Measurements from ENCODE around the gene TNN.

The TNN gene

GRCh38 chr1:175145899-175146528 is 78.4 kb downstream of the TNN start:
- no peaks in the 10 kb centered on the region for H3K36me3 ChIP-seq (ENCODE audit: control insufficient read depth, insufficient read depth, low read length)
- no peaks in the 10 kb centered on the region for H3K4me1 ChIP-seq (ENCODE audit: control insufficient read depth, insufficient read depth, low read length)
- no peak overlapping the region for H3K9ac ChIP-seq (ENCODE audit: low read length)
- no peak overlapping the region for H3K27ac ChIP-seq (ENCODE audit: low read depth, low read length)
- H3K27me3 ChIP-seq (ENCODE audit: control insufficient read depth, insufficient read depth, low read length), result no peaks in the 10 kb centered on the region
- no peak overlapping the region for H3K4me3 ChIP-seq (ENCODE audit: low read length)

- no peak overlapping the region for H3K9ac ChIP-seq (ENCODE audit: low read length)
- H3K36me3 ChIP-seq (ENCODE audit: control insufficient read depth, insufficient read depth, low read length), result no peaks in the 10 kb centered on the region
- no peak overlapping the region for H3K4me3 ChIP-seq (ENCODE audit: low read length)
- H3K4me1 ChIP-seq (ENCODE audit: control insufficient read depth, insufficient read depth, low read length), result no peaks in the 10 kb centered on the region
- H3K27ac ChIP-seq (ENCODE audit: low read depth, low read length), result no peak overlapping the region
- no peaks in the 10 kb centered on the region for H3K27me3 ChIP-seq (ENCODE audit: control insufficient read depth, insufficient read depth, low read length)
Measured at GRCh38 chr1:175146529-175147213, 79.0 kb downstream of the TNN start.

GRCh38 chr1:175147569-175147968 is 79.9 kb downstream of the TNN start:
- Histone ChIP-seq H3K9ac (ENCODE audit: low read length) (no peak overlapping the region), H3K4me3 (ENCODE audit: low read length) (no peak overlapping the region), H3K27me3 (ENCODE audit: control insufficient read depth, insufficient read depth, low read length) (no peaks in the 10 kb centered on the region), H3K36me3 (ENCODE audit: control insufficient read depth, insufficient read depth, low read length) (no peaks in the 10 kb centered on the region), H3K27ac (ENCODE audit: low read depth, low read length) (no peak overlapping the region), H3K4me1 (ENCODE audit: control insufficient read depth, insufficient read depth, low read length) (no peaks in the 10 kb centered on the region)

- no peak overlapping the region for H3K9ac ChIP-seq (ENCODE audit: low read length)
- no peaks in the 10 kb centered on the region for H3K27me3 ChIP-seq (ENCODE audit: control insufficient read depth, insufficient read depth, low read length)
Measured at GRCh38 chr1:175148068-175148467, 80.4 kb downstream of the TNN start.

GRCh38 chr1:175150596-175151319 is 83.1 kb downstream of the TNN start:
- Histone ChIP-seq H3K36me3 (ENCODE audit: control insufficient read depth, insufficient read depth, low read length) (no peaks in the 10 kb centered on the region), H3K27ac (ENCODE audit: low read depth, low read length) (no peak overlapping the region), H3K9ac (ENCODE audit: low read length) (no peak overlapping the region), H3K4me3 (ENCODE audit: low read length) (no peak overlapping the region), H3K27me3 (ENCODE audit: control insufficient read depth, insufficient read depth, low read length) (no peaks in the 10 kb centered on the region), H3K4me1 (ENCODE audit: control insufficient read depth, insufficient read depth, low read length) (no peaks in the 10 kb centered on the region)

More at GRCh38 chr1:175148068-175148467, 80.4 kb downstream of the TNN start:
- Histone ChIP-seq H3K4me3 (ENCODE audit: low read length) (no peak overlapping the region), H3K27ac (ENCODE audit: low read depth, low read length) (no peak overlapping the region), H3K4me1 (ENCODE audit: control insufficient read depth, insufficient read depth, low read length) (no peaks in the 10 kb centered on the region), H3K36me3 (ENCODE audit: control insufficient read depth, insufficient read depth, low read length) (no peaks in the 10 kb centered on the region)

- no peak overlapping the region for H3K4me3 ChIP-seq (ENCODE audit: low read length)
Measured at GRCh38 chr1:175152006-175152652, 84.5 kb downstream of the TNN start.

GRCh38 chr1:175154629-175155472 is 87.2 kb downstream of the TNN start:
- H3K27ac ChIP-seq (ENCODE audit: low read depth, low read length), result no peak overlapping the region
- H3K36me3 ChIP-seq (ENCODE audit: control insufficient read depth, insufficient read depth, low read length), result no peaks in the 10 kb centered on the region
- H3K4me1 ChIP-seq (ENCODE audit: control insufficient read depth, insufficient read depth, low read length), result no peaks in the 10 kb centered on the region
- no peaks in the 10 kb centered on the region for H3K27me3 ChIP-seq (ENCODE audit: control insufficient read depth, insufficient read depth, low read length)
- H3K9ac ChIP-seq (ENCODE audit: low read length), result no peak overlapping the region
- H3K4me3 ChIP-seq (ENCODE audit: low read length), result no peak overlapping the region

More at GRCh38 chr1:175152006-175152652, 84.5 kb downstream of the TNN start:
- H3K4me1 ChIP-seq (ENCODE audit: control insufficient read depth, insufficient read depth, low read length), result no peaks in the 10 kb centered on the region
- H3K27me3 ChIP-seq (ENCODE audit: control insufficient read depth, insufficient read depth, low read length), result no peaks in the 10 kb centered on the region
- no peak overlapping the region for H3K9ac ChIP-seq (ENCODE audit: low read length)
- H3K36me3 ChIP-seq (ENCODE audit: control insufficient read depth, insufficient read depth, low read length), result no peaks in the 10 kb centered on the region
- H3K27ac ChIP-seq (ENCODE audit: low read depth, low read length), result no peak overlapping the region

GRCh38 chr1:175155473-175155856 is 87.8 kb downstream of the TNN start:
- H3K27me3 ChIP-seq (ENCODE audit: control insufficient read depth, insufficient read depth, low read length), result no peaks in the 10 kb centered on the region
- H3K36me3 ChIP-seq (ENCODE audit: control insufficient read depth, insufficient read depth, low read length), result peaks cover 2% of the 10 kb centered on the region
- H3K4me3 ChIP-seq (ENCODE audit: low read length), result no peak overlapping the region
- no peaks in the 10 kb centered on the region for H3K4me1 ChIP-seq (ENCODE audit: control insufficient read depth, insufficient read depth, low read length)
- H3K27ac ChIP-seq (ENCODE audit: low read depth, low read length), result no peak overlapping the region
- H3K9ac ChIP-seq (ENCODE audit: low read length), result no peak overlapping the region

GRCh38 chr1:175155936-175156335 is 88.3 kb downstream of the TNN start:
- no peaks in the 10 kb centered on the region for H3K27me3 ChIP-seq (ENCODE audit: control insufficient read depth, insufficient read depth, low read length)

GRCh38 chr1:175157200-175157599 is 89.6 kb downstream of the TNN start:
- no peak overlapping the region for H3K9ac ChIP-seq (ENCODE audit: low read length)
- no peaks in the 10 kb centered on the region for H3K27me3 ChIP-seq (ENCODE audit: control insufficient read depth, insufficient read depth, low read length)
- H3K4me1 ChIP-seq (ENCODE audit: control insufficient read depth, insufficient read depth, low read length), result no peaks in the 10 kb centered on the region
- H3K36me3 ChIP-seq (ENCODE audit: control insufficient read depth, insufficient read depth, low read length), result peaks cover 12% of the 10 kb centered on the region
- H3K4me3 ChIP-seq (ENCODE audit: low read length), result no peak overlapping the region
- no peak overlapping the region for H3K27ac ChIP-seq (ENCODE audit: low read depth, low read length)

More at GRCh38 chr1:175155936-175156335, 88.3 kb downstream of the TNN start:
- H3K27ac ChIP-seq (ENCODE audit: low read depth, low read length), result no peak overlapping the region
- no peak overlapping the region for H3K9ac ChIP-seq (ENCODE audit: low read length)
- peaks cover 7% of the 10 kb centered on the region for H3K36me3 ChIP-seq (ENCODE audit: control insufficient read depth, insufficient read depth, low read length)
- H3K4me1 ChIP-seq (ENCODE audit: control insufficient read depth, insufficient read depth, low read length), result no peaks in the 10 kb centered on the region
- H3K4me3 ChIP-seq (ENCODE audit: low read length), result no peak overlapping the region

- H3K4me1 ChIP-seq (ENCODE audit: control insufficient read depth, insufficient read depth, low read length), result no peaks in the 10 kb centered on the region
- H3K9ac ChIP-seq (ENCODE audit: low read length), result no peak overlapping the region
- no peaks in the 10 kb centered on the region for H3K27me3 ChIP-seq (ENCODE audit: control insufficient read depth, insufficient read depth, low read length)
- H3K4me3 ChIP-seq (ENCODE audit: low read length), result no peak overlapping the region
- no peak overlapping the region for H3K27ac ChIP-seq (ENCODE audit: low read depth, low read length)
- peaks cover 12% of the 10 kb centered on the region for H3K36me3 ChIP-seq (ENCODE audit: control insufficient read depth, insufficient read depth, low read length)
Measured at GRCh38 chr1:175158170-175158591, 90.5 kb downstream of the TNN start.
